ENCODE measurements around the gene LGALS1.

Gene LGALS1

DNA sequence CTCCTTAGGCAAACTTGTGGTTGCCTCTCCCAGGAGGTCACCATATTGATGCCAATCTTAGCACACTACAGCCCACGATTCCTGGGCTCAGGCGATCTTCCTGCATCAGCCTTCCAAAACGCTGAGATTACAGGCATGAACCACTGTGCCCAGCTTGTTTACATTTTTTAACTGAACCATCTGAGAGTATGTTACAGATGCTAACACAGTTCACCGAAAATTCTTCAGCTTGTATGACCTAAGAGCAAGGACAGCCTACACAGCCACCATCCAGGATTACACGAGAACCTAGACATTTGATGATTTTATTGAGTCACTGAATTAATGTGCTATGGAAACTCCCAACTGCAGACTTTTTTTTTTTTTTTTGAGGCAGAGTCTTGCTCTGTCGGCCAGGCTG, 5.8 kb upstream of the LGALS1 start:
- no peak overlapping the region for H3K27ac ChIP-seq (ENCODE audit: low read length)

DNA sequence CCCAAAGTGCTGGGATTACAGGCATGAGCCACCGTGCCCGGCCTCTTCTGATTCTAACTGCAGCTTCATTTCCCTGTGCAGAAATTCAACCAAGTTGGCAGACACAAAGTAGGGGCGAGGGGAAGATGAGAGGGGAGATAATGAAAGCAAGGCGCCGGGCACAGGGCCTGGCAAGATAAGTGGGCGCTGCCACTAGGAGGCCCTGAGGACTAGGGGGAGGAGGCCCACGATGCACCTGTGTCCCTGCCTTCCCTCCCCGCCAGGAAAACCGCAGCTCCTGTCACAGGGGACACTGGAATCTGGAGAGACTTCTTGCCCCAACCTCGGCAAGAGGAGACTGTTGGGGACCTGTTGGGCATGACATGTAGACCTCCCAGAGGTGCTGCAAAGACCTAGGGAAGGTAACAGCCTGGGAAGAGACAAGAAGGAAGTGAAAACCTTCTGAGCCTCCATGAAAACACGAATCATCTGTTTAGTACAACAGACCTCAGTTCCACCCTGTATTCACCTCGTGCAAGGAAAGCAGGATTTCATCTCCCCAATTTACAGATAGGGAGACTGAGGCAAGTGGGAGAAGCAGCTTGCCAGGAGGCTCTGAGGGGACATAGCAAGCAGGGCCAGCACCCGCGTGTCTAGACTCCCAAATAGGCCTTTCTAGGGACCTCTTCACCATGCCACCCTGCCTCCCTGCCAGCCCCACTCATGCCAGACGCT, 3.1 kb upstream of the LGALS1 start:
- peaks cover 19% of the 10 kb centered on the region for H3K4me1 ChIP-seq (ENCODE audit: low read length)
- DNase-seq = no peak
- peak overlapping the region; percentile 9; the same call in 1 of the 2 replicates for H3K9ac ChIP-seq (ENCODE audit: low read length)

More for the DNA sequence above, 5.8 kb upstream of the LGALS1 start:
- Histone ChIP-seq H3K4me2 (ENCODE audit: low read depth, low read length) (no peak overlapping the region), H3K9me2 (replicated peaks; ENCODE audit: insufficient read depth, low read length) (no peaks in the 10 kb centered on the region), H3K36me3 (replicated peaks; ENCODE audit: insufficient read depth, low read length) (no peaks in the 10 kb centered on the region; the same call in 1 of the 2 replicates), H3F3A (ENCODE audit: insufficient read depth, low read length) (peaks cover 6% of the 10 kb centered on the region; the same call in 1 of the 2 replicates), H3K27me3 (replicated peaks; ENCODE audit: insufficient read depth, low read length) (no peaks in the 10 kb centered on the region), H3K9me3 (replicated peaks; ENCODE audit: insufficient read depth, low read length) (no peaks in the 10 kb centered on the region), H3K4me1 (ENCODE audit: low read length) (peaks cover 10% of the 10 kb centered on the region), H3K79me2 (ENCODE audit: low read length) (peaks cover 6% of the 10 kb centered on the region), H2AFZ (ENCODE audit: low read length) (no peak overlapping the region), H3K9ac (ENCODE audit: low read length) (no peak overlapping the region), H3K4me3 (ENCODE audit: low read length) (no peak overlapping the region), H4K20me1 (ENCODE audit: insufficient read depth, low read length) (no peaks in the 10 kb centered on the region)
- DNase-seq = no peak
- TF ChIP-seq EZH2phosphoT487 (IDR thresholded peaks at IDR 0.05; ENCODE audit: low read length) (no peak), EZH2 (optimal IDR thresholded peaks at IDR 0.05; ENCODE audit: low read depth, low read length) (no peak)
- TF ChIP-seq, protein P1, sequence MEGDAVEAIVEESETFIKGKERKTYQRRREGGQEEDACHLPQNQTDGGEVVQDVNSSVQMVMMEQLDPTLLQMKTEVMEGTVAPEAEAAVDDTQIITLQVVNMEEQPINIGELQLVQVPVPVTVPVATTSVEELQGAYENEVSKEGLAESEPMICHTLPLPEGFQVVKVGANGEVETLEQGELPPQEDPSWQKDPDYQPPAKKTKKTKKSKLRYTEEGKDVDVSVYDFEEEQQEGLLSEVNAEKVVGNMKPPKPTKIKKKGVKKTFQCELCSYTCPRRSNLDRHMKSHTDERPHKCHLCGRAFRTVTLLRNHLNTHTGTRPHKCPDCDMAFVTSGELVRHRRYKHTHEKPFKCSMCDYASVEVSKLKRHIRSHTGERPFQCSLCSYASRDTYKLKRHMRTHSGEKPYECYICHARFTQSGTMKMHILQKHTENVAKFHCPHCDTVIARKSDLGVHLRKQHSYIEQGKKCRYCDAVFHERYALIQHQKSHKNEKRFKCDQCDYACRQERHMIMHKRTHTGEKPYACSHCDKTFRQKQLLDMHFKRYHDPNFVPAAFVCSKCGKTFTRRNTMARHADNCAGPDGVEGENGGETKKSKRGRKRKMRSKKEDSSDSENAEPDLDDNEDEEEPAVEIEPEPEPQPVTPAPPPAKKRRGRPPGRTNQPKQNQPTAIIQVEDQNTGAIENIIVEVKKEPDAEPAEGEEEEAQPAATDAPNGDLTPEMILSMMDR (IDR thresholded peaks at IDR 0.05; ENCODE audit: low read length) = no peak

DNA sequence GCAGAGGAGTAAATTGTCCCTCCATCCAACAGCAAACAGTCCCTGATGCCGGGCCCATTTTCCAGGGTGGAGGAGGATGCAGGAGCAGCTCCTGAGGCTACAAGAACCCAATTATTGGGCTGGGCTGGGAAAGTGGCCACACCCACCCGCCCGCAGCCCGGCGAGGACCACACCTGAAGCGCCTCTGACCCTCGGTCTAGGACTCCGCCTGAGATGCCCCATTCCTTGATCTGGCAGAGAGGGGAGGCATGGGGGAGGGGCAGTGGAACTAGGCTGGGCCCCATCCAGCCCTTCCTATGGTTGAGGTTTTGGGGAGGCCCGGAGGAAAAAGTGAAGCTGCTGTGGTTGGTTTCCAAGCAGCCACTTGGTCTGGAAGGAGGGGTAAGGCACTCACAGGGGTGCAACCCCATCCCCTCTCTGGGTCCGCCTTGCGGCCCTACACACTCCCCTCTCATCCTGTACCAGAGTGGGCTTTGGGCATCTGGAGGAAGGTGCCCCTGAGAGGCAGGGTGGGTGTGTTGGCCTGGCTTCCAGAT, 2.4 kb upstream of the LGALS1 start:
- Histone ChIP-seq H3K27me3 (replicated peaks; ENCODE audit: insufficient read depth, low read length) (no peaks in the 10 kb centered on the region), H3K36me3 (replicated peaks; ENCODE audit: insufficient read depth, low read length) (no peaks in the 10 kb centered on the region), H4K20me1 (ENCODE audit: insufficient read depth, low read length) (no peaks in the 10 kb centered on the region), H3K9ac (ENCODE audit: low read length) (no peak overlapping the region), H3K79me2 (ENCODE audit: low read length) (peaks cover 17% of the 10 kb centered on the region), H3K9me3 (replicated peaks; ENCODE audit: insufficient read depth, low read length) (no peaks in the 10 kb centered on the region), H3K9me2 (replicated peaks; ENCODE audit: insufficient read depth, low read length) (no peaks in the 10 kb centered on the region), H3F3A (ENCODE audit: insufficient read depth, low read length) (peaks cover 32% of the 10 kb centered on the region), H3K4me3 (ENCODE audit: low read length) (no peak overlapping the region), H3K4me2 (ENCODE audit: low read depth, low read length) (no peak overlapping the region), H3K27ac (ENCODE audit: low read length) (no peak overlapping the region), H3K4me1 (ENCODE audit: low read length) (peaks cover 19% of the 10 kb centered on the region), H2AFZ (ENCODE audit: low read length) (no peak overlapping the region)
- TF ChIP-seq EZH2phosphoT487 (IDR thresholded peaks at IDR 0.05; ENCODE audit: low read length) (no peak), EZH2 (optimal IDR thresholded peaks at IDR 0.05; ENCODE audit: low read depth, low read length) (no peak)
- TF ChIP-seq, protein P1 (IDR thresholded peaks at IDR 0.05; ENCODE audit: low read length) = no peak
- DNase-seq = no peak

More for the DNA sequence above, 3.1 kb upstream of the LGALS1 start:
- Histone ChIP-seq H3K27ac (ENCODE audit: low read length) (peak overlapping the region; percentile 18; the same call in 1 of the 2 replicates), H3K4me3 (ENCODE audit: low read length) (peak overlapping the region; percentile 5; the same call in 1 of the 2 replicates), H4K20me1 (ENCODE audit: insufficient read depth, low read length) (no peaks in the 10 kb centered on the region), H3K27me3 (replicated peaks; ENCODE audit: insufficient read depth, low read length) (no peaks in the 10 kb centered on the region), H3F3A (ENCODE audit: insufficient read depth, low read length) (peaks cover 32% of the 10 kb centered on the region), H3K79me2 (ENCODE audit: low read length) (peaks cover 15% of the 10 kb centered on the region; the same call in 1 of the 2 replicates), H2AFZ (ENCODE audit: low read length) (peak overlapping the region; percentile 52), H3K36me3 (replicated peaks; ENCODE audit: insufficient read depth, low read length) (no peaks in the 10 kb centered on the region), H3K9me2 (replicated peaks; ENCODE audit: insufficient read depth, low read length) (no peaks in the 10 kb centered on the region), H3K9me3 (replicated peaks; ENCODE audit: insufficient read depth, low read length) (no peaks in the 10 kb centered on the region), H3K4me2 (ENCODE audit: low read depth, low read length) (peak overlapping the region; percentile 44; the same call in 1 of the 2 replicates)
- TF ChIP-seq EZH2 (optimal IDR thresholded peaks at IDR 0.05; ENCODE audit: low read depth, low read length) (no peak), EZH2phosphoT487 (IDR thresholded peaks at IDR 0.05; ENCODE audit: low read length) (no peak)
- TF ChIP-seq, protein P1 (IDR thresholded peaks at IDR 0.05; ENCODE audit: low read length) = peak; percentile 36

All from MM.1S (cell line).